Kidney capillary endothelial cell (primary cell): ENCODE data around the gene TPSAB1.
"Not testable (repeated sequence)": the region's sequence is repeated elsewhere in the genome, so short reads cannot be mapped to it uniquely, and the experiment has no call there.

Experiments
- DNase-seq: peaks from one replicate; pipeline ENCODE4 v3.0.0-alpha.2; 2018; ENCODE audit warnings: low spot score

Gene TPSAB1

GRCh38 chr16:1265090-1265630 lies 24.7 kb downstream of the TPSAB1 start:
- DNase-seq: no peak

DNA sequence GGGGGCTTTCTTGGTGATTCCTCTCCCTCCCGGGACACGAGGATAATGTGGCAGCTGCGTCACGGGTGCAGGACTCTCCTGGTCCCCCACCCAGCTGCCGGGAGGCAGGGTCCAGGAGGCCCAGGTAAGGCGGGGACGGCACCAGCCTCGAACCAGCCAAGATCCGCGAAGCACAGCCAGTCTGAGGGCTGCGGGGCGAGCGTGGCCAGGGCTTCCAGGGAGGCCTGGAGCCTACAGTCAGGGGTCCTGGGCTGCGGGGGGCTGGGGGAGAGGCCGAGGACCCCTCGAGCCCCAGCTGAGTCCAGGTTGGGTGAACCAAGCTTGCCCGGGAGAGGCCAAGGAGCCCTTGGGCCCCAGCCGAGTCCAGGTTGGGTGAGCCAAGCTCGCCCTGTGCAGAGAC lies 25.3 kb downstream of the TPSAB1 start:
- no peak for DNase-seq

GRCh38 chr16:1269418-1269817 lies 28.9 kb downstream of the TPSAB1 start:
- not testable (repeated sequence) for DNase-seq

- no peak for DNase-seq
Measured at GRCh38 chr16:1271380-1271723, 30.8 kb downstream of the TPSAB1 start.

DNA sequence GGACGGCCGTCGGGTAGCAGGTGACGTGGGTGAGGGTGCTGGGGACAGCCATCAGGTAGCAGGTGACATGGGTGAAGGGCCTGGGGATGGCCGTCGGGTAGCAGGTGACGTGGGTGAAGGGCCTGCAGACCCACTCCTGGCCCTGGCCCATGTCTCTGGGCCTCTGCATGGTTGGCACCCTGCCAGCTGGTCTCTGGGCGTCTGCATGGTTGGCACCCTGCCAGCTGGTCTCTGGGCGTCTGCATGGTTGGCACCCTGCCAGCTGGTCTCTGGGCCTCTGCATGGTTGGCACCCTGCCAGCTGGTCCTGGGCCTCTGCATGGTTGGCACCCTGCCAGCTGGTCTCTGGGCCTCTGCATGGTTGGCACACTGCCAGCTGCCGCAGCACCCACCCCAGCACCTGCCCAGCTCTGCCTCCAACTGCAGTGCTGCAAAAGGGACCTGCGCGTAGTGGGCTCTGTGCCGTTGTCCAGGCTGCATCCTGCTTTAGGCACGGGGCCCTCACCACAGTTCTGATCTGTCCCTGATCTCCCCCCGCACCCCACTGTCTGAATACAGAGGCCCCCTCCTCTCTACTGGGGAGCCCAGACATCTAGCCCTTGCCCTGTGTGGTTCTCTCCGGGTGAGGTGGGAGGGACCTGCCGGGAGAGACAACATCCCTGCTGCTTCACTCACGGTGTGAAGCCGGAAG lies 31.4 kb downstream of the TPSAB1 start:
- DNase-seq: peak; percentile 20

DNA sequence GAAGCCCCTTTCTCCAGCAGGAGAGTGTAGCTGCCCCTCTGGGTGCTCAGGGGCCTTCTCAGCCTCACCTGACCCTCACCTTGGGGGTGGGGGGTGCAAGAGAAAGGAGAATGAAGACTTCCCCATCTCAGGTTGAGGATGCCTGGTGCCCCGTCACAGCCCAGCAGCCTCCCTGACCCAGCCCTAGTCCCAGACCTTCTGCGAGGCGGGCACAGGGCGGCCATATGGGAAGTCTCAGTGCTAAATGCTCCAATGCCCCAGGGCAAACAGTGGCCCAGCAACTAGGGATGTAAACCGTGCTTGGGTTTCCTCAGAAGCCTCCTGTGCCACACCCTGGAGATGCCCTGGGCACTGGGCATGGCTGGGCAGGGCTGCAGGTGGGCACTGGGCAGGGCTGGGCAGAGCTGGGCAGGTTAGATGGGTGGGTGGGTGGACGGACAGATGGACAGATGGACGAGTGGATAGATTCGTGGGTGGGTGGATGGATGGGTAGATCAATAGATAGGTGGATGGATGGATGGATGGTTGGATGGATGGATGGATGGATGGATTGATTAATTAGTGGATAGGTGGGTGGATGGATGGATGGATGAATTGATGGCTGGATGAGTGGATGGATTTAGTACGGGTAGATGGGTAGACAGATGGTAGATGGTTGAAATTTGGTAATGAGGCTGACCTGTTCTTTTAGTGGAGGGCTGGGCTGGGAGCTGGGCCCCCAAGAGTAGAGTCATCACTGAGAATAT lies 32.1 kb downstream of the TPSAB1 start:
- DNase-seq: no peak

DNA sequence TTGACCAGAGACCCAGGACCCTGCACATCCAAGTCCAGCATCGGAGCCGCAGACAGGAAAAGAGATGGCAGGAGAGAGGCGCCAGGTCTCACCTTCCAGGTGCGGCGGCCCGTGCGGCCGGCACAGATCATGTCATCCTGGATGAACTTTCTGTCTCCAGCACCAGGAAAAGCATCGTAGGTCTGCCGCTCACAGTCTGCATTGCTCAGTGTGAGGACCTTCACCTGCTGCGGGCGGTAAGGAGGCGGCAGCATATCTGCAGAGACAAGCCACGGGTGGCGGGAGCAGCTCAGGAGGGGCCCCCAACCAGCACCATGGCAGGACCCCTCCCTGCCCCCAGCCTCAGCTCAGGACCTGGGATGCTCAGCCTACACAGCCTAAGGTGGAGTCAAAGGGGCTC lies 33.3 kb downstream of the TPSAB1 start:
- DNase-seq: no peak

DNA sequence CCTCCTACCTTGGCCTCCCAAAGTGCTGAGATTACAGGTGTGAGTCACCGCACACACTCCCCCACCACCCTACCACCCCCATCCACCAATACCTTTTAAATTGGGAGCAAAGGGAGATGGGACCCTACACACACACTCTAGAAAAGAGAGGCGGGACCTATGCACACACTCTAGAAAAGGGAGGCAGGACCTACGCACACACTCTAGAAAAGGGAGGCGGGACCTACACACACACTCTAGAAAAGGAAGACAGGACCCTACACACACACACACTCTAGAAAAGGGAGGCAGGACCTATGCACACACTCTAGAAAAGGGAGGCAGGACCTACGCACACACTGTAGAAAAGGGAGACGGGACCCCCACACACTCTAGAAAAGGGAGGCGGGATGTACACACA lies 34.3 kb downstream of the TPSAB1 start:
- no peak for DNase-seq

- no peak for DNase-seq
Measured at GRCh38 chr16:1275791-1276579, 35.5 kb downstream of the TPSAB1 start.

GRCh38 chr16:1276580-1276878 lies 36.0 kb downstream of the TPSAB1 start:
- no peak for DNase-seq

DNA sequence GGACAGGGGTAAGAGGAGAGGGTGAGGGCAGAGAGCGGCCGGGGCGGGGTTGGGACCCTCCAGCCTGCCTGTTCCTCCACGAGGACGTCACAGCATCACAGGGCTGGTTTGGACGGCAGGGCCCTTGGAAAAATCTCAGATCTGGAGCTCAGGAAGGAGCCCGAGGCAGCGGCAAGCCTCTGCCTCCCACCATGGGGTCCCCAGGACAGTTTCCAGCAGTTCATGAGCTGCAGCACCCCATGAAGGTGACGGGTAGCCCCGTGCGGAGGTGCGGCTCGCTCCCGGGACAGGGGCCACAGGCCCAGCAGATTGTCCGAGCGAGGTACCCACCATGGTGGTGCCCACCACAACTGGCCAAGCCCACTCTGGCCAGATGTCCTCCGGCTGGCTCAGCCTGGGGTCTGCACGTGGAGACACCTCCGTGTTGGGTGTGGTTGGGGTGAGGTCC lies 36.7 kb downstream of the TPSAB1 start:
- DNase-seq: no peak

DNA sequence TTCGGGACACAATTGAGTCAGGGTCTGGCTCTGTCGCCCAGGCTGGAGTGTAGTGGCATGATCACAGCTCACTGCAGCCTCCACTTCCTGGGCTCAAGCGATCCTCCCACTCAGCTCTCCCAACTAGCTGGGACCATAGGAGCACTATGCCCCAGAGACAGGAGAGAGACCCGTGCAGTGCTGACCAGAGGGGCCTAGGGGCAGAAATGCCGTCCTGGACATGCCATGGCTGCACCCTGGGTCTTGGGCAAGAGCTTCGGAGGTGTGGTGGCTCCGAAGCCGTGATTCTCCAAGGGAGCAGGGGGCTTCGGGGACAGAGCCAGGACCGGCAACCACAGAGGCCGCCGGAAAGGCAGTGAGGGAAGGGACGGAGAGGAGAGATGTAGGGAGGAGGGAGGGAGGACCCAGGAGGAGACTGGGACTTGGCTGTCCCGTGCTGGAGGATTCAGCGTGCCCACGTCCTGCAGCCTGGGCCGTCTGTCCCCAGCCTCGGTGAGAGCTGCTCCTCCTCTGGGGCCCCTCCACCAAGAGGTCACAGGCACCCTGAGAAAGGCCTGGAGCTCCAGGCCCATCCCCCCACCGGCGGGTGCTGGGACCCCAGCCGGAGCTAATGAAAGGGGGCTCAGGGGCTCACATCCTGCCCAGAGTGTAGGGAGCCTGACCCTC lies 37.2 kb downstream of the TPSAB1 start:
- no peak for DNase-seq

GRCh38 chr16:1278477-1278876 lies 38.0 kb downstream of the TPSAB1 start:
- DNase-seq: no peak

- no peak for DNase-seq
Measured at GRCh38 chr16:1279081-1279944, 38.8 kb downstream of the TPSAB1 start.

DNA sequence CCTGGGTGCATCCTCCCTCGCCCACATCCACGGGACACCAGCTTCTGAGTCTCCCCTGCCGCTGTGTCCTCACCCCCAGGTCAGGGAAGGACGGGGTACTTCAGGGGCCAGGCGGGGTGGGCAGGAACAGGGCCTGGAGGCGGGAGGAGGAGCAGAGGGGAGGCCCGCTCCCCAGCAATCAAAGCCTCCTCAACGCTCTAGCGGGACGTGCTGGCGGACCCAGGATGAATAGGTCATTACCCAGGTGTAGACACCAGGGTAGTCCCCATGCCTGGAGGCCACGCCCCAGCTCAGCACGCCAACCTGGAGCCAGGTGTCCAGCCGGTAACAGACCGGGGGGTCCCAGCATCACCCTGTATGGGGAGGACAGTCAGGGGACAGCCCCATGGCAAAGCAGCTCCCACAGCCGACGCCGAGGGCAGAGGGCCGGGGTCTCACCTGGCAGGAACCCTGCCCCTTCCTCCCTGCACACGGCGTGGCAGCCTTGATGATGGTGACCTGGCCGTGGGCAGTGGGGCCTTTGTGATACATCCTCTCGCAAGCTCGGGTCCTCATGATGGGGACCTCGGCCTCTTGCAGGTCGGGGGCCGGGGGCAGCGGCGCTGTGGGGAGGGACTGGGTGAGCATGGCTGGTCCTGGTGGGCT lies 39.6 kb downstream of the TPSAB1 start:
- DNase-seq: no peak

DNA sequence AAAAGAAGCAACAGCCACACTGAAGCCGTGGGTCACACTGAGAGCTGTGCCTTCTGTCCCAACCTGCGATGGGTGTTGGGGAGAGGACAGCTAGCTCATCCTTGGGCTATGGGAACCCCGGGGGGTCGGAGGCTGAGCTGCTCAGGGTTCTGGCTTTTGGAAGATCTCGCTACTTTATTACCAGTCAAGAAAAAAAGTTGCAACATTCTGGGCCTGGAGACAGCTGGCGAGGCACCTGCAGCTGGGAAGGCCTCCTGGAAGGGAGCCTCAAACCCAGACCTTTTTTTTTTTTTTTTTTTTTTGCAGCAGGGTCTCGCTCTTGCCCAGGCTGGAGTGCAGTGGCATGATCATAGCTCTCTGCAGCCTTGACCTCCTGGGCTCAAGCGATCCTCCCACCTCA lies 40.3 kb downstream of the TPSAB1 start:
- no peak for DNase-seq

DNA sequence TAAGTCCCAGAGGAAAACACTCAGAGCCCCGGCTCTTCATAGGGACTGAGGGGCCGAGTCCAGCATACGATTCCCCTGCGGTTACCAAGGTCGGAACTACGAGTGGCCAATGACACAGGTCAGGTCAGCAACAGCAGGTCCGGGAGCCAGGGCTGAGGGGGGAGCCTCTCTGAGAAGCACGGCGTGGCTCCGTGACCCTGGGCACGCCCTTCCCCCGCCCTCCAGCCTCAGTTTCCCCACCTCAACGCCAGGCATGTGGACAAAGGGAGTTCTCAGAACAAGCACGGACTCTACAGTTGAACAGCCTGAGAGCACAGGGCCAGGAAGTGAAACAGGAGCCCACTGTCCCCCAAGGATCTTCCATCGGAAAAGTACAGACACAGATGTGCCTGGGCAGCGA lies 41.0 kb downstream of the TPSAB1 start:
- DNase-seq: no peak

- no peak for DNase-seq
Measured at GRCh38 chr16:1282324-1282973, 41.9 kb downstream of the TPSAB1 start.

- no peak for DNase-seq
Measured at GRCh38 chr16:1283296-1283695, 42.8 kb downstream of the TPSAB1 start.

- DNase-seq: no peak
Measured at GRCh38 chr16:1283996-1284616, 43.6 kb downstream of the TPSAB1 start.
